GM12891 (cell line): ENCODE results near the gene PFN2.

Experiments
- POLR2A ChIP-seq: IDR thresholded peaks from 2 replicates; pipeline ENCODE4 v1.6.1; 2011; ENCODE audit warnings: low read depth, low read length, control low read depth
- TAF1 ChIP-seq: IDR thresholded peaks from 2 replicates; pipeline ENCODE4 v1.6.1; 2011; ENCODE audit warnings: low read depth, low read length, control low read depth

- TF ChIP-seq TAF1 (no peak), POLR2A (no peak)
These were observed 36.2 kb downstream of the PFN2 start for GRCh38 chr3:149934524-149934923.
